Vagina (tissue), 2 donors: Measurements from ENCODE around the gene ERVK3-1. TPM values are rescaled to one million over a fixed set of nuclear protein-coding genes. Genes with fewer than 3 reads are reported as not detected.
A peak's percentile ranks its signal among the peaks of the same experiment; 100 is the strongest.

Source experiments
- DNase-seq, 2 donors: peaks; one replicate each; pipeline ENCODE4 v3.0.0-alpha.2; 2017; ENCODE audit errors: extremely low spot score in 2 of 2
- H3K27ac ChIP-seq: fragments of 200-600 bp; sonication (generic); one replicate; pipeline ENCODE4 v1.5.1; 2019
- H3K27me3 ChIP-seq: fragments of 200-600 bp; sonication (generic); one replicate; pipeline ENCODE4 v1.5.1; 2019
- H3K36me3 ChIP-seq, 2 donors: fragments of 200-600 bp; sonication (generic); one replicate each; pipeline ENCODE4 v1.5.1; 2017 to 2019
- H3K4me1 ChIP-seq: fragments of 200-600 bp; sonication (generic); one replicate; pipeline ENCODE4 v1.5.1; 2019
- H3K4me3 ChIP-seq, 2 donors: fragments of 200-600 bp; sonication (generic); 1 replicate in 1 of 2; 2 replicates in 1 of 2; pipeline ENCODE4 v1.5.1; 2016 to 2019
- H3K9me3 ChIP-seq: fragments of 200-600 bp; sonication (generic); one replicate; pipeline ENCODE4 v1.5.1; 2019
- CTCF ChIP-seq, 3 experiments: fragments of 450-650 bp in 2 of 3; fragments of 200-600 bp in 1 of 3; sonication (generic) in 1 of 3; IDR thresholded peaks; one replicate each; pipeline ENCODE4 v1.5.1; 2017 to 2019; ENCODE audit warnings: antibody characterized with exemption in 3 of 3, mild to moderate bottlenecking in 2 of 3, moderate library complexity in 2 of 3
- POLR2A ChIP-seq, 2 donors: fragments of 450-650 bp; IDR thresholded peaks; one replicate each; pipeline ENCODE4 v1.6.1; 2017; ENCODE audit warnings: antibody characterized with exemption in 2 of 2, mild to moderate bottlenecking in 2 of 2, moderate library complexity in 2 of 2
- POLR2AphosphoS5 ChIP-seq, 2 donors: sonication (generic); formaldehyde crosslinking; IDR thresholded peaks; one replicate each; pipeline ENCODE4 v1.9.0; 2017; ENCODE audit warnings: antibody characterized with exemption in 2 of 2, mild to moderate bottlenecking in 2 of 2, low read depth in 1 of 2; ENCODE audit not compliant: insufficient read depth in 1 of 2
- intact Hi-C: fragments of 100-400 bp; cut with DNase I; formaldehyde crosslinking; loops from one replicate; pipeline ENCODE4 v1.15.1; 2023
- total RNA-seq: library from RNA; depleted of rRNA; stranded (reverse); fragments of >200 nt; gene quantifications from one replicate; pipeline ENCODE4 v1.2.3, GENCODE V29; 2016

The ERVK3-1 gene
- total RNA-seq, 1 donor from 2014 or later = 45.9 TPM

GRCh38 chr19:58354478-58355030 is 49.4 kb downstream of the ERVK3-1 start:
- Histone ChIP-seq H3K9me3 (no peaks in the 10 kb centered on the region), H3K4me3 (no peak overlapping the region), H3K27me3 (no peaks in the 10 kb centered on the region), H3K27ac (no peak overlapping the region), H3K4me1 (peaks cover 39% of the 10 kb centered on the region), H3K36me3 (no peaks in the 10 kb centered on the region)
- TF ChIP-seq POLR2A (IDR thresholded peaks at IDR 0.05) (no peak), CTCF (IDR thresholded peaks at IDR 0.05) (no peak), POLR2AphosphoS5 (IDR thresholded peaks at IDR 0.05; ENCODE audit: insufficient read depth in 1 of 2, low read depth in 1 of 2) (no peak)
- DNase-seq = no peak
- intact Hi-C loops = no loop called here

DNA sequence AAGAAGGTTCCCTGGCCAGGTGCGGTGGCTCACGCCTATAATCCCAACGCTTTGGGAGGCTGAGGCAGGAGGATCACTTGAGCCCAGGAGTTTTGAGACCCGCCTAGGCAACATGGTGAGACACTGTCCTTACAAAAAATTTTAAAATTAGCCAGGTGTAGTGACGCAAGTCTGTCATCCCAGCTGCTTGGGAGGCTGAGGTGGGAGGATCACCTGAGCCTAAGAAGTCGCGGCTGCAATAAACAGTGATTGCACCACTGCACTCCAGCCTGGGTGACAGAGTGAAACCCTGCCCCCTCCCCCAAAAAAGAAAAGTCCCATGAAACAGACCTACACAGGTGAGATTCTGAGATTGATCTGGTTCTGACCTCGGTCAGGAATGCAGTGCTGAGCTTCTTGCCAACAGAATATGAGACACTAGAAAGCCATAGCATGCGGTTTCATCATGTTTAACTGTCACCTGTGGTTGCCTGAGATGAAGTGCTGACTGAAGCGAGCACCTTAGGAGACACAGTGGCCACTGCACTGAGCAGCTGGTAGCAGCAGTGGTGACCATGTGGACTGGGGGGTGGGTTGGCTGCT is 50.1 kb downstream of the ERVK3-1 start:
- peak overlapping the region in 1 of 2 donors; percentile 41 for H3K4me3 ChIP-seq
- H3K9me3 ChIP-seq = no peaks in the 10 kb centered on the region
- intact Hi-C loops = no loop called here
- no peaks in the 10 kb centered on the region for H3K27me3 ChIP-seq
- DNase-seq = no peak
- TF ChIP-seq POLR2A (IDR thresholded peaks at IDR 0.05) (no peak), POLR2AphosphoS5 (IDR thresholded peaks at IDR 0.05; ENCODE audit: insufficient read depth in 1 of 2, low read depth in 1 of 2) (no peak), CTCF (IDR thresholded peaks at IDR 0.05) (no peak)
- no peak overlapping the region for H3K27ac ChIP-seq
- H3K36me3 ChIP-seq = no peaks in the 10 kb centered on the region
- H3K4me1 ChIP-seq = peaks cover 32% of the 10 kb centered on the region

- Histone ChIP-seq H3K36me3 (no peaks in the 10 kb centered on the region), H3K27ac (no peak overlapping the region), H3K27me3 (no peaks in the 10 kb centered on the region), H3K9me3 (no peaks in the 10 kb centered on the region), H3K4me1 (peaks cover 26% of the 10 kb centered on the region), H3K4me3 (peak overlapping the region; percentile 41)
- no peak for DNase-seq
- intact Hi-C loops = no loop called here
- TF ChIP-seq CTCF (IDR thresholded peaks at IDR 0.05) (no peak), POLR2AphosphoS5 (IDR thresholded peaks at IDR 0.05; ENCODE audit: insufficient read depth in 1 of 2, low read depth in 1 of 2) (peak in 1 of 2 donors; percentile 32)
Measured at GRCh38 chr19:58355908-58356765, 51.0 kb downstream of the ERVK3-1 start.

DNA sequence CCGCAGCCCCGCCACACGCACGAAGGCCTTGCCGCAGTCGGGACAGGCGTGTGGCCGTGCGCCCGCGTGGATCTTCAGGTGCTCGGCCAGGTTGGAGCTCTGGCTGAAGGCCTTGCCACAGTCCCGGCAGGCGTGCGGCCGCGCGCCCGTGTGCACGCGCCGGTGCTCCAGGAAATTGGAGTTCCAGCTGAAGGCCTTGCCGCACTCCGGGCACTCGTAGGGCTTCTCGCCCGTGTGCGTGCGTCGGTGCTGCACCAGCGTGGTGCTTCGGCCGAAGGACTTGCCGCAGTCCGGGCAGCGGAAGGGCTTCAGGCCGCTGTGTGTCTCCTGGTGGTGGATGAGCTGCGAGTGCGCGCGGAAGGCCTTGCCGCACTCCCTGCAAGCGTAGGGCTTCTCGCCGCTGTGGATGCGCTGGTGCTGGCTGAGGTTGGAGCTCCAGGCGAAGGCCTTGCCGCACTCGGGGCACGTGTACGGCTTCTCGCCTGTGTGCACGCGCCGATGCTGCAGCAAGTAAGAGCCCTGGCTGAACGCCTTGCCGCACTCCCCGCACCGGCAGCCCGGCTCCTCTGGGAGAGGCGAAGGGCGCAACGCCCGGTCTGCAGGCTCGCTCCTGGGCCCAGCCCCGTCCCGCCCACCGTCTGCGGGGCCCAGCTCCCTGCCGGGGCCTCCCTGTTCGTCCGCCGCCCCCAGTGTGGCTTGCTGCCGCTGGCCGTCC is 51.7 kb downstream of the ERVK3-1 start:
- intact Hi-C loops = no loop called here
- Histone ChIP-seq H3K27me3 (no peaks in the 10 kb centered on the region), H3K4me3 (peak overlapping the region; percentile 41), H3K9me3 (no peaks in the 10 kb centered on the region), H3K27ac (no peak overlapping the region), H3K36me3 (no peaks in the 10 kb centered on the region), H3K4me1 (peaks cover 31% of the 10 kb centered on the region)
- no peak for DNase-seq
- no peak for TF ChIP-seq POLR2A (IDR thresholded peaks at IDR 0.05)
- TF ChIP-seq POLR2AphosphoS5 (IDR thresholded peaks at IDR 0.05; ENCODE audit: insufficient read depth in 1 of 2, low read depth in 1 of 2) = no peak
- no peak for TF ChIP-seq CTCF (IDR thresholded peaks at IDR 0.05)
